Immature natural killer cell (primary cell): Measurements from ENCODE around the gene JUP. TPM values are rescaled to one million over a fixed set of nuclear protein-coding genes. Genes with fewer than 3 reads are reported as not detected.
"Not testable (repeated sequence)": the region's sequence is repeated elsewhere in the genome, so short reads cannot be mapped to it uniquely, and the experiment has no call there.

ENCODE experiments used
- DNase-seq, 3 donors: peaks; one replicate each; pipeline ENCODE4 v3.0.0; 2022; ENCODE audit warnings: mixed read lengths in 1 of 3
- H3K27ac Mint-ChIP-seq, 6 donors: one replicate each; pipeline ENCODE4 v1.8.0; 2020; ENCODE audit warnings: mixed read lengths in 6 of 6, mild to moderate bottlenecking in 5 of 6, inconsistent platforms in 4 of 6, moderate library complexity in 3 of 6
- H3K27me3 Mint-ChIP-seq, 3 donors: one replicate each; pipeline ENCODE4 v1.8.0; 2020 to 2021; ENCODE audit warnings: low read depth in 3 of 3, mild to moderate bottlenecking in 3 of 3, mixed read lengths in 3 of 3, moderate library complexity in 3 of 3, inconsistent platforms in 1 of 3
- H3K36me3 Mint-ChIP-seq, 3 donors: one replicate each; pipeline ENCODE4 v1.8.0; 2020; ENCODE audit warnings: mixed read lengths in 3 of 3, inconsistent platforms in 2 of 3, mild to moderate bottlenecking in 2 of 3
- H3K4me1 Mint-ChIP-seq, 2 donors: one replicate each; pipeline ENCODE4 v1.8.0; 2020; ENCODE audit warnings: inconsistent platforms in 2 of 2, mild to moderate bottlenecking in 2 of 2, mixed read lengths in 2 of 2, moderate library complexity in 1 of 2
- H3K4me3 Mint-ChIP-seq, 5 donors: one replicate each; pipeline ENCODE4 v1.8.0; 2020; ENCODE audit warnings: mild to moderate bottlenecking in 5 of 5, mixed read lengths in 5 of 5, inconsistent platforms in 3 of 5, moderate library complexity in 3 of 5
- H3K9me3 Mint-ChIP-seq, 6 donors: one replicate each; pipeline ENCODE4 v1.8.0; 2020; ENCODE audit warnings: mild to moderate bottlenecking in 6 of 6, mixed read lengths in 6 of 6, inconsistent platforms in 4 of 6, moderate library complexity in 3 of 6
- polyA plus RNA-seq, 3 donors: library from polyadenylated mRNA; unstranded; fragments of 300-500 nt; fragmentation: Illumina TruSeq; gene quantifications; one replicate each; pipeline ENCODE4 v1.2.3, GENCODE V29; 2021

JUP gene
- polyA plus RNA-seq, 3 donors from 2014 or later, result 0.61 to 0.76 TPM; not detected in 1

- Mint-ChIP-seq H3K9me3 (no peaks in the 10 kb centered on the region), H3K36me3 (no peaks in the 10 kb centered on the region), H3K27ac (no peak overlapping the region), H3K4me3 (no peak overlapping the region), H3K4me1 (peaks cover 3 to 9% of the 10 kb centered on the region in 2 donors), H3K27me3 (peaks cover 8 to 12% (median 9%) of the 10 kb centered on the region in 3 donors)
- DNase-seq, result no peak
These were observed 6.6 kb downstream of the JUP start for GRCh38 chr17:41779954-41780353.

GRCh38 chr17:41777574-41778188, 8.8 kb downstream of the JUP start:
- Mint-ChIP-seq H3K36me3 (no peaks in the 10 kb centered on the region), H3K4me1 (no peaks in the 10 kb centered on the region)

GRCh38 chr17:41777157-41777573, 9.3 kb downstream of the JUP start:
- Mint-ChIP-seq H3K36me3 (no peaks in the 10 kb centered on the region), H3K4me1 (no peaks in the 10 kb centered on the region), H3K27me3 (peaks cover 4 to 8% (median 7%) of the 10 kb centered on the region in 3 donors), H3K27ac (no peak overlapping the region), H3K9me3 (no peaks in the 10 kb centered on the region), H3K4me3 (no peak overlapping the region)
- DNase-seq, result no peak

More at GRCh38 chr17:41777574-41778188, 8.8 kb downstream of the JUP start:
- no peaks in the 10 kb centered on the region for H3K9me3 Mint-ChIP-seq
- H3K27me3 Mint-ChIP-seq, result peaks cover 4 to 10% (median 8%) of the 10 kb centered on the region in 3 donors
- no peak overlapping the region for H3K4me3 Mint-ChIP-seq
- H3K27ac Mint-ChIP-seq, result no peak overlapping the region
- DNase-seq, result no peak

- not testable (repeated sequence) for H3K36me3 Mint-ChIP-seq, H3K9me3 Mint-ChIP-seq, H3K4me3 Mint-ChIP-seq, DNase-seq, H3K27ac Mint-ChIP-seq, H3K27me3 Mint-ChIP-seq, H3K4me1 Mint-ChIP-seq
These were observed 10.1 kb downstream of the JUP start for GRCh38 chr17:41776262-41776900.

GRCh38 chr17:41775394-41776226, 10.9 kb downstream of the JUP start:
- Mint-ChIP-seq H3K27me3 (peaks cover 2 to 7% (median 2%) of the 10 kb centered on the region in 3 donors), H3K9me3 (no peaks in the 10 kb centered on the region), H3K4me1 (no peaks in the 10 kb centered on the region), H3K36me3 (no peaks in the 10 kb centered on the region), H3K27ac (no peak overlapping the region), H3K4me3 (no peak overlapping the region)
- DNase-seq, result no peak

- Mint-ChIP-seq H3K36me3 (no peaks in the 10 kb centered on the region), H3K27ac (no peak overlapping the region), H3K4me1 (no peaks in the 10 kb centered on the region), H3K4me3 (no peak overlapping the region), H3K9me3 (no peaks in the 10 kb centered on the region), H3K27me3 (peaks cover 0 to 7% (median 2%) of the 10 kb centered on the region in 3 donors)
- no peak for DNase-seq
These were observed 12.7 kb downstream of the JUP start for GRCh38 chr17:41773731-41774193.

GRCh38 chr17:41773190-41773588, 13.3 kb downstream of the JUP start:
- Mint-ChIP-seq H3K9me3 (no peaks in the 10 kb centered on the region), H3K36me3 (no peaks in the 10 kb centered on the region), H3K4me3 (no peak overlapping the region), H3K4me1 (no peaks in the 10 kb centered on the region), H3K27ac (no peak overlapping the region), H3K27me3 (peaks cover 0 to 4% (median 2%) of the 10 kb centered on the region in 3 donors)
- no peak for DNase-seq

GRCh38 chr17:41772586-41773189, 13.8 kb downstream of the JUP start:
- no peaks in the 10 kb centered on the region for H3K36me3 Mint-ChIP-seq
- H3K27ac Mint-ChIP-seq, result no peak overlapping the region
- no peak overlapping the region for H3K4me3 Mint-ChIP-seq
- no peak for DNase-seq
- no peaks in the 10 kb centered on the region for H3K4me1 Mint-ChIP-seq
- peaks cover 0 to 4% (median 2%) of the 10 kb centered on the region in 3 donors for H3K27me3 Mint-ChIP-seq
- no peaks in the 10 kb centered on the region for H3K9me3 Mint-ChIP-seq

GRCh38 chr17:41772218-41772585, 14.3 kb downstream of the JUP start:
- no peaks in the 10 kb centered on the region for H3K4me1 Mint-ChIP-seq
- H3K9me3 Mint-ChIP-seq, result no peaks in the 10 kb centered on the region
- H3K36me3 Mint-ChIP-seq, result no peaks in the 10 kb centered on the region
- H3K4me3 Mint-ChIP-seq, result no peak overlapping the region
- no peak overlapping the region for H3K27ac Mint-ChIP-seq
- H3K27me3 Mint-ChIP-seq, result peaks cover 0 to 4% (median 2%) of the 10 kb centered on the region in 3 donors
- no peak for DNase-seq

- Mint-ChIP-seq H3K9me3 (no peaks in the 10 kb centered on the region), H3K27me3 (peaks cover 0 to 4% (median 2%) of the 10 kb centered on the region in 3 donors), H3K4me1 (no peaks in the 10 kb centered on the region), H3K27ac (no peak overlapping the region), H3K4me3 (no peak overlapping the region), H3K36me3 (no peaks in the 10 kb centered on the region)
- DNase-seq, result no peak
These were observed 14.9 kb downstream of the JUP start for GRCh38 chr17:41771389-41772206.

- no peak overlapping the region for H3K27ac Mint-ChIP-seq
- H3K9me3 Mint-ChIP-seq, result no peaks in the 10 kb centered on the region
- H3K27me3 Mint-ChIP-seq, result peaks cover 2 to 4% (median 2%) of the 10 kb centered on the region in 3 donors
These were observed 16.5 kb downstream of the JUP start for GRCh38 chr17:41769985-41770384.

GRCh38 chr17:41769346-41769862, 17.1 kb downstream of the JUP start:
- no peaks in the 10 kb centered on the region for H3K36me3 Mint-ChIP-seq
- H3K4me3 Mint-ChIP-seq, result no peak overlapping the region
- DNase-seq, result no peak
- H3K27me3 Mint-ChIP-seq, result peaks cover 0 to 4% (median 2%) of the 10 kb centered on the region in 3 donors
- no peaks in the 10 kb centered on the region for H3K4me1 Mint-ChIP-seq
- H3K27ac Mint-ChIP-seq, result no peak overlapping the region
- no peaks in the 10 kb centered on the region for H3K9me3 Mint-ChIP-seq

More at GRCh38 chr17:41769985-41770384, 16.5 kb downstream of the JUP start:
- no peak for DNase-seq
- Mint-ChIP-seq H3K4me3 (no peak overlapping the region), H3K4me1 (no peaks in the 10 kb centered on the region), H3K36me3 (no peaks in the 10 kb centered on the region)
